CD4-positive, CD25-positive, alpha-beta regulatory T cell (primary cell): ENCODE measurements around the gene PMPCA. TPM values are rescaled to one million over a fixed set of nuclear protein-coding genes. Genes with fewer than 3 reads are reported as not detected.

ENCODE experiments used
- ATAC-seq, 2 donors: fragments of 150-1000 bp; cut with Tn5 transposase; one replicate each; pipeline ENCODE4 v1.10.0; 2021; ENCODE audit warnings: low read depth in 2 of 2, moderate number of reproducible peaks in 2 of 2, moderate library complexity in 1 of 2
- DNase-seq, 3 donors: peaks; one replicate each; pipeline versions ENCODE4 v3.0.0 to v3.0.0-alpha.2; 2012 to 2022; ENCODE audit warnings: mixed read lengths in 1 of 3
- H3K27ac ChIP-seq: one replicate; pipeline ENCODE4 v1.7.0; 2013; ENCODE audit warnings: mild to moderate bottlenecking, low read length; ENCODE audit not compliant: insufficient read depth, poor library complexity, severe bottlenecking
- H3K27me3 ChIP-seq: one replicate; pipeline ENCODE4 v1.7.0; 2013; ENCODE audit warnings: low read length; ENCODE audit not compliant: control insufficient read depth, insufficient read depth
- H3K36me3 ChIP-seq: one replicate; pipeline ENCODE4 v1.7.0; 2013; ENCODE audit warnings: mild to moderate bottlenecking, low read length, moderate library complexity; ENCODE audit not compliant: control insufficient read depth, insufficient read depth
- H3K4me1 ChIP-seq: 2 replicates; pipeline ENCODE4 v1.7.0; 2013; ENCODE audit warnings: mild to moderate bottlenecking, low read length; ENCODE audit not compliant: insufficient read depth, control insufficient read depth, poor library complexity, severe bottlenecking
- H3K4me3 ChIP-seq: one replicate; pipeline ENCODE4 v1.7.0; 2013; ENCODE audit warnings: low read depth, mild to moderate bottlenecking, low read length, moderate library complexity
- H3K9me3 ChIP-seq, 2 experiments: 1 replicate in 1 of 2; 2 replicates in 1 of 2; pipeline ENCODE4 v1.7.0; 2013; ENCODE audit warnings: low read length in 2 of 2, mild to moderate bottlenecking in 1 of 2, moderate library complexity in 1 of 2; ENCODE audit not compliant: control insufficient read depth in 2 of 2
- H3K27ac Mint-ChIP-seq, 3 donors: one replicate each; pipeline ENCODE4 v1.8.0; 2020 to 2022; ENCODE audit warnings: mild to moderate bottlenecking in 3 of 3, mixed read lengths in 3 of 3, moderate library complexity in 2 of 3
- H3K27me3 Mint-ChIP-seq: one replicate; pipeline ENCODE4 v1.8.0; 2022; ENCODE audit warnings: mild to moderate bottlenecking, mixed read lengths
- H3K36me3 Mint-ChIP-seq: one replicate; pipeline ENCODE4 v1.8.0; 2020; ENCODE audit warnings: mixed read lengths
- H3K4me1 Mint-ChIP-seq, 4 donors: one replicate each; pipeline ENCODE4 v1.8.0; 2020 to 2022; ENCODE audit warnings: mixed read lengths in 4 of 4, mild to moderate bottlenecking in 1 of 4
- H3K4me3 Mint-ChIP-seq, 4 donors: one replicate each; pipeline ENCODE4 v1.8.0; 2020 to 2022; ENCODE audit warnings: mild to moderate bottlenecking in 4 of 4, mixed read lengths in 4 of 4, moderate library complexity in 3 of 4
- H3K9me3 Mint-ChIP-seq, 7 donors: one replicate each; pipeline ENCODE4 v1.8.0; 2020 to 2022; ENCODE audit warnings: mixed read lengths in 7 of 7, mild to moderate bottlenecking in 3 of 7, moderate library complexity in 2 of 7
- polyA plus RNA-seq, 4 donors: library from polyadenylated mRNA; unstranded; fragments of 300-500 nt; fragmentation: Illumina TruSeq; gene quantifications; one replicate each; pipeline ENCODE4 v1.2.3, GENCODE V29; 2021
- total RNA-seq: library from RNA; stranded (reverse); gene quantifications from one replicate; pipeline ENCODE4 v1.2.3, GENCODE V29; 2022

The PMPCA gene
- total and polyA plus RNA-seq, 5 donors from 2014 or later: 36.5 to 86.2 (median 39.2) TPM

GRCh38 chr9:136364942-136365774 lies 45.3 kb upstream of the PMPCA start:
- no peak overlapping the region for H3K27ac Mint-ChIP-seq
- Histone ChIP-seq H3K27ac (no peak overlapping the region), H3K4me3 (no peak overlapping the region), H3K36me3 (no peaks in the 10 kb centered on the region), H3K27me3 (no peaks in the 10 kb centered on the region), H3K4me1 (no peaks in the 10 kb centered on the region), H3K9me3 (no peaks in the 10 kb centered on the region)
- H3K4me3 Mint-ChIP-seq: peak overlapping the region in 1 of 4 donors; percentile 38
- no peaks in the 10 kb centered on the region for H3K36me3 Mint-ChIP-seq
- H3K9me3 Mint-ChIP-seq: no peaks in the 10 kb centered on the region
- H3K27me3 Mint-ChIP-seq: peaks cover 5% of the 10 kb centered on the region
- ATAC-seq: no peak
- peaks cover 0 to 4% (median 0%) of the 10 kb centered on the region in 4 donors for H3K4me1 Mint-ChIP-seq
- no peak for DNase-seq

GRCh38 chr9:136365775-136366222 lies 44.7 kb upstream of the PMPCA start:
- DNase-seq: no peak
- Mint-ChIP-seq H3K4me1 (peaks cover 0 to 4% (median 0%) of the 10 kb centered on the region in 4 donors), H3K4me3 (no peak overlapping the region), H3K27me3 (peaks cover 5% of the 10 kb centered on the region), H3K36me3 (no peaks in the 10 kb centered on the region), H3K9me3 (no peaks in the 10 kb centered on the region), H3K27ac (peak overlapping the region in 1 of 3 donors; percentile 52)
- H3K36me3 ChIP-seq: no peaks in the 10 kb centered on the region
- ATAC-seq: no peak
- H3K27ac ChIP-seq: no peak overlapping the region
- H3K9me3 ChIP-seq: no peaks in the 10 kb centered on the region
- H3K27me3 ChIP-seq: no peaks in the 10 kb centered on the region
- H3K4me1 ChIP-seq: no peaks in the 10 kb centered on the region
- no peak overlapping the region for H3K4me3 ChIP-seq

GRCh38 chr9:136366826-136367225 lies 43.6 kb upstream of the PMPCA start:
- Histone ChIP-seq H3K9me3 (no peaks in the 10 kb centered on the region), H3K27me3 (no peaks in the 10 kb centered on the region), H3K27ac (no peak overlapping the region), H3K4me1 (no peaks in the 10 kb centered on the region), H3K36me3 (no peaks in the 10 kb centered on the region), H3K4me3 (no peak overlapping the region)
- ATAC-seq: no peak
- no peaks in the 10 kb centered on the region for H3K36me3 Mint-ChIP-seq
- DNase-seq: no peak
- no peak overlapping the region for H3K27ac Mint-ChIP-seq
- no peak overlapping the region for H3K4me3 Mint-ChIP-seq
- no peaks in the 10 kb centered on the region for H3K9me3 Mint-ChIP-seq
- H3K4me1 Mint-ChIP-seq: peaks cover 0 to 4% (median 0%) of the 10 kb centered on the region in 4 donors
- H3K27me3 Mint-ChIP-seq: peaks cover 5% of the 10 kb centered on the region

- peak overlapping the region in 1 of 4 donors; percentile 43 for H3K4me3 Mint-ChIP-seq
- Histone ChIP-seq H3K27ac (no peak overlapping the region), H3K4me1 (peaks cover 4% of the 10 kb centered on the region), H3K4me3 (no peak overlapping the region), H3K36me3 (no peaks in the 10 kb centered on the region), H3K27me3 (no peaks in the 10 kb centered on the region), H3K9me3 (no peaks in the 10 kb centered on the region)
- ATAC-seq (no peak), DNase-seq (no peak)
- no peaks in the 10 kb centered on the region for H3K36me3 Mint-ChIP-seq
- H3K4me1 Mint-ChIP-seq: peaks cover 0 to 3% (median 0%) of the 10 kb centered on the region in 4 donors
- H3K9me3 Mint-ChIP-seq: no peaks in the 10 kb centered on the region
- H3K27me3 Mint-ChIP-seq: peaks cover 5% of the 10 kb centered on the region
- no peak overlapping the region for H3K27ac Mint-ChIP-seq
Observed at GRCh38 chr9:136367296-136368145, 42.9 kb upstream of the PMPCA start.

GRCh38 chr9:136368190-136368589 lies 42.3 kb upstream of the PMPCA start:
- H3K27me3 Mint-ChIP-seq: peaks cover 5% of the 10 kb centered on the region
- Histone ChIP-seq H3K4me1 (peaks cover 8% of the 10 kb centered on the region), H3K36me3 (no peaks in the 10 kb centered on the region), H3K27ac (no peak overlapping the region), H3K9me3 (no peaks in the 10 kb centered on the region), H3K27me3 (no peaks in the 10 kb centered on the region), H3K4me3 (no peak overlapping the region)
- no peak overlapping the region for H3K27ac Mint-ChIP-seq
- H3K4me3 Mint-ChIP-seq: peak overlapping the region in 1 of 4 donors; percentile 15
- no peaks in the 10 kb centered on the region for H3K9me3 Mint-ChIP-seq
- DNase-seq (no peak), ATAC-seq (no peak)
- H3K4me1 Mint-ChIP-seq: no peaks in the 10 kb centered on the region
- no peaks in the 10 kb centered on the region for H3K36me3 Mint-ChIP-seq

GRCh38 chr9:136370037-136370436 lies 40.4 kb upstream of the PMPCA start:
- Histone ChIP-seq H3K36me3 (no peaks in the 10 kb centered on the region), H3K27ac (no peak overlapping the region), H3K27me3 (no peaks in the 10 kb centered on the region), H3K9me3 (no peaks in the 10 kb centered on the region), H3K4me1 (peaks cover 8% of the 10 kb centered on the region), H3K4me3 (no peak overlapping the region)
- peaks cover 5% of the 10 kb centered on the region for H3K27me3 Mint-ChIP-seq
- ATAC-seq (no peak), DNase-seq (no peak)
- H3K27ac Mint-ChIP-seq: no peak overlapping the region
- H3K9me3 Mint-ChIP-seq: no peaks in the 10 kb centered on the region
- H3K4me3 Mint-ChIP-seq: peak overlapping the region in 1 of 4 donors; percentile 35
- H3K36me3 Mint-ChIP-seq: no peaks in the 10 kb centered on the region
- no peaks in the 10 kb centered on the region for H3K4me1 Mint-ChIP-seq

- no peaks in the 10 kb centered on the region for H3K36me3 ChIP-seq
- H3K27ac ChIP-seq: no peak overlapping the region
- Mint-ChIP-seq H3K36me3 (no peaks in the 10 kb centered on the region), H3K4me1 (no peaks in the 10 kb centered on the region), H3K9me3 (no peaks in the 10 kb centered on the region), H3K27ac (no peak overlapping the region), H3K27me3 (peaks cover 4% of the 10 kb centered on the region), H3K4me3 (no peak overlapping the region)
- DNase-seq: no peak
- H3K4me3 ChIP-seq: no peak overlapping the region
- no peaks in the 10 kb centered on the region for H3K27me3 ChIP-seq
- no peaks in the 10 kb centered on the region for H3K9me3 ChIP-seq
- peaks cover 8% of the 10 kb centered on the region for H3K4me1 ChIP-seq
- no peak for ATAC-seq
Observed at GRCh38 chr9:136370687-136371532, 39.5 kb upstream of the PMPCA start.
